Endodermal cell (in vitro differentiated cells): ENCODE measurements around the gene GSE1. TPM values are rescaled to one million over a fixed set of nuclear protein-coding genes. Genes with fewer than 3 reads are reported as not detected.

ENCODE experiments used
- DNase-seq: peaks from one replicate; pipeline ENCODE4 v3.0.0-alpha.2; 2017
- H3K27ac ChIP-seq: 2 replicates; pipeline ENCODE4 v1.5.1; 2013; ENCODE audit warnings: mild to moderate bottlenecking, low read depth, low read length, moderate library complexity
- H3K27me3 ChIP-seq: 2 replicates; pipeline ENCODE4 v1.6.1; 2013; ENCODE audit warnings: mild to moderate bottlenecking, low read length, moderate library complexity; ENCODE audit not compliant: insufficient read depth, control insufficient read depth, poor library complexity, severe bottlenecking
- H3K36me3 ChIP-seq: 2 replicates; pipeline ENCODE4 v1.7.0; 2013; ENCODE audit warnings: mild to moderate bottlenecking, low read length, moderate library complexity; ENCODE audit not compliant: control insufficient read depth, insufficient read depth
- H3K4me1 ChIP-seq: one replicate; pipeline ENCODE4 v1.7.0; 2013; ENCODE audit warnings: low read length; ENCODE audit not compliant: control insufficient read depth, insufficient read depth
- H3K4me3 ChIP-seq: 2 replicates; pipeline ENCODE4 v1.5.1; 2013; ENCODE audit warnings: mild to moderate bottlenecking, low read length, moderate library complexity
- H3K9ac ChIP-seq: 2 replicates; pipeline ENCODE4 v1.6.1; 2013; ENCODE audit warnings: mild to moderate bottlenecking, low read length, moderate library complexity; ENCODE audit not compliant: poor library complexity, severe bottlenecking; ENCODE audit errors: extremely low read depth
- H3K9me3 ChIP-seq: 2 replicates; pipeline ENCODE4 v1.6.1; 2013; ENCODE audit warnings: mild to moderate bottlenecking, low read length, moderate library complexity; ENCODE audit not compliant: control insufficient read depth
- H3K27ac Mint-ChIP-seq: 2 replicates; pipeline ENCODE4 v1.8.0; 2020; ENCODE audit warnings: mixed read lengths
- H3K27me3 Mint-ChIP-seq: 2 replicates; pipeline ENCODE4 v1.8.0; 2021; ENCODE audit warnings: mild to moderate bottlenecking, mixed read lengths; ENCODE audit not compliant: insufficient read depth
- H3K36me3 Mint-ChIP-seq: 2 replicates; pipeline ENCODE4 v1.8.0; 2020; ENCODE audit warnings: low read depth, mixed read lengths
- H3K4me1 Mint-ChIP-seq: 2 replicates; pipeline ENCODE4 v1.8.0; 2020; ENCODE audit warnings: mixed read lengths
- H3K4me3 Mint-ChIP-seq: 2 replicates; pipeline ENCODE4 v1.8.0; 2020; ENCODE audit warnings: mild to moderate bottlenecking, moderate library complexity, mixed read lengths
- H3K9me3 Mint-ChIP-seq: 2 replicates; pipeline ENCODE4 v1.8.0; 2020; ENCODE audit warnings: mild to moderate bottlenecking, mixed read lengths
- WGBS, 2 experiments: methylation state at CpG; one replicate each; pipeline versions ENCODE4 v1.1.5 to v1.1.7; 2013; ENCODE audit warnings: missing lambda C conversion rate in 2 of 2, mixed read lengths in 1 of 2; ENCODE audit not compliant: insufficient coverage in 1 of 2, insufficient read length in 1 of 2; 5-methylcytosine and 5-hydroxymethylcytosine counted together
- total RNA-seq, 2 donors: library from RNA; stranded (reverse); fragmentation: NEBNext Ultra II Directional in 1 of 2; extraction: Animal tissue kit (Norgen Biotek cat#: 25700) in 1 of 2; gene quantifications; 2 replicates in 1 of 2; 3 replicates in 1 of 2; pipeline ENCODE4 v1.2.1, GENCODE V29; 2021
- TF ChIP-seq, protein P1 (sequence below): fragments of 200-600 bp; sonication (generic); conservative IDR thresholded peaks from 2 replicates; pipeline ENCODE4 v1.5.0; 2021; ENCODE audit warnings: antibody characterized with exemption, mild to moderate bottlenecking

GSE1 gene
- total RNA-seq, 2 donors from 2014 or later: 108 to 128 TPM

DNA sequence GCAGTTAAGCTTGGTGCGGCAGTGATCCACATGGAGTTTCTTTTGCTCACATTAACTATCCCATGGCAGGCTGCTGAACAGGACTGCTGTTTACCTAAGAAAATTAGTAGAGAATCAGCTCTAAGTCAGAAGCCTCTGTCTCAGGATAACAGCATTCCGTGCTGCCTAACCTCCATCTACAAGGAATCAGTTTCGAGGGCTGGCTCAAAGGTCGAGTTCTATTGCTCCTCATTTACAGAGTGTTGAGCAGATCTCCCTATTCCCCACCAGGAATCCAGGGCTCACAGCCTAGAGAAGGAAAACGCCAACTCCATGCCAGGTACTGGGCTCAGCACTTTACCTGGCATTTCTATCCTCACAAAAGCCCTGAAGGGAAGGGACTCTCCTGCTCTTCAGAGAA is 65.7 kb downstream of the GSE1 start:
- no peak for DNase-seq
- no peaks in the 10 kb centered on the region for H3K27me3 ChIP-seq
- no peaks in the 10 kb centered on the region for H3K9me3 ChIP-seq
- TF ChIP-seq, protein P1, sequence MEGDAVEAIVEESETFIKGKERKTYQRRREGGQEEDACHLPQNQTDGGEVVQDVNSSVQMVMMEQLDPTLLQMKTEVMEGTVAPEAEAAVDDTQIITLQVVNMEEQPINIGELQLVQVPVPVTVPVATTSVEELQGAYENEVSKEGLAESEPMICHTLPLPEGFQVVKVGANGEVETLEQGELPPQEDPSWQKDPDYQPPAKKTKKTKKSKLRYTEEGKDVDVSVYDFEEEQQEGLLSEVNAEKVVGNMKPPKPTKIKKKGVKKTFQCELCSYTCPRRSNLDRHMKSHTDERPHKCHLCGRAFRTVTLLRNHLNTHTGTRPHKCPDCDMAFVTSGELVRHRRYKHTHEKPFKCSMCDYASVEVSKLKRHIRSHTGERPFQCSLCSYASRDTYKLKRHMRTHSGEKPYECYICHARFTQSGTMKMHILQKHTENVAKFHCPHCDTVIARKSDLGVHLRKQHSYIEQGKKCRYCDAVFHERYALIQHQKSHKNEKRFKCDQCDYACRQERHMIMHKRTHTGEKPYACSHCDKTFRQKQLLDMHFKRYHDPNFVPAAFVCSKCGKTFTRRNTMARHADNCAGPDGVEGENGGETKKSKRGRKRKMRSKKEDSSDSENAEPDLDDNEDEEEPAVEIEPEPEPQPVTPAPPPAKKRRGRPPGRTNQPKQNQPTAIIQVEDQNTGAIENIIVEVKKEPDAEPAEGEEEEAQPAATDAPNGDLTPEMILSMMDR: no peak
- no peak overlapping the region for H3K9ac ChIP-seq
- no peaks in the 10 kb centered on the region for H3K4me1 ChIP-seq
- WGBS, 2 experiments: 88 to 93% methylated on average over 2 to 5 of the region's 5 CpGs
- H3K36me3 Mint-ChIP-seq: peaks cover 57% of the 10 kb centered on the region
- H3K27ac ChIP-seq: no peak overlapping the region
- H3K27ac Mint-ChIP-seq: peak overlapping the region; percentile 62
- H3K4me1 Mint-ChIP-seq: no peaks in the 10 kb centered on the region
- no peaks in the 10 kb centered on the region for H3K9me3 Mint-ChIP-seq
- no peaks in the 10 kb centered on the region for H3K27me3 Mint-ChIP-seq
- H3K4me3 Mint-ChIP-seq: no peak overlapping the region
- H3K36me3 ChIP-seq: peaks cover 61% of the 10 kb centered on the region
- H3K4me3 ChIP-seq: no peak overlapping the region

DNA sequence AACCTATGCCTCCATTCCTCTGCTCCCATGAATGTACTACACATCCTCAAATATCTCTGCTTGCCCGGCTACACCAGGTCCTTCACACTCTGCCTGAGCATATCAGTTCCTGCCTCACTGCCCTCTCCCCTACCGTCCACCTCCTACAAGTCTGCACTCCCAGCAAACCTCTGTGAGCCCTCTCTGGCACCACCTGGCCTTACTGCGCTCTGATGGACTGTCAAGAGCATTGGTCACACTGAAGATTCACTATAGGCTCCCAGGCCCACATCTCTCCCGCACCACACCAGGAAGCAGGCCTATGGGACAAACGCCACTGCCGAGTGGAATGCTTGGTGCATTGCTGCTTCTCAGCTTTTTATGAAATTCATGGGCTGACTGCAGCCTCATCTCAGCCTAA is 66.7 kb downstream of the GSE1 start:
- Histone ChIP-seq H3K9me3 (no peaks in the 10 kb centered on the region), H3K27me3 (no peaks in the 10 kb centered on the region), H3K4me3 (no peak overlapping the region), H3K36me3 (peaks cover 51% of the 10 kb centered on the region), H3K27ac (no peak overlapping the region), H3K4me1 (no peaks in the 10 kb centered on the region), H3K9ac (no peak overlapping the region)
- TF ChIP-seq, protein P1: no peak
- H3K27me3 Mint-ChIP-seq: no peaks in the 10 kb centered on the region
- DNase-seq: no peak
- peak overlapping the region; percentile 22 for H3K27ac Mint-ChIP-seq
- no peaks in the 10 kb centered on the region for H3K9me3 Mint-ChIP-seq
- no peak overlapping the region for H3K4me3 Mint-ChIP-seq
- WGBS, 2 experiments: 58 to 90% methylated on average over 2 to 6 of the region's 6 CpGs
- peaks cover 50% of the 10 kb centered on the region for H3K36me3 Mint-ChIP-seq
- no peaks in the 10 kb centered on the region for H3K4me1 Mint-ChIP-seq

DNA sequence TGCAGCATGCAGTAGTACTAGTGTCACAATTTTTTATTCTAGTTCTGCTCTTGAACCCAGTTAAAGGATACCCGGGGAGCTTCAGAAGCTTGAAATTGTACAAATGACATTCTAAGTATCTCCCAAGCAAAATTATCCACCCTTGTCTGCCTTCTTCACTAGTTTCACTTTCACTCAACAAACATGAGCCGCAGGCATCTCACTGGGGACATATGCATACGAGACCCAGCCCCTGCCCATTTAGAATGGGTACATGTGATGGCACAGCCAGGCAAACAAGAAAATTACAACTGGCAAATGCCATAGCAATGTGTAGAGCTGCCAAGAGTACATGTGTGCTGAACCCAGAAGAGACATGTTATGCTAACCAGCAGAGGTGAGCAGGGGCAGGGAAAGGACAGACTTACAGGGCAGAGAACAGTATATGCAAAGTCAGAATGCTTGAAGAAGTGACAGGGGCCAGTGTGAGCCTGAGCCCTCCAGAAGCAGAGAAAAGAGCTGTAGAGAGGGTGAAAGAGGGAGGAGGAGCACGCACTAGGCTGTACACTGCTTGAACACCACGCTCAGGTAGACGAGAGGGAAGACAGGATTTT is 67.3 kb downstream of the GSE1 start:
- Mint-ChIP-seq H3K9me3 (no peaks in the 10 kb centered on the region), H3K27me3 (no peaks in the 10 kb centered on the region), H3K4me3 (no peak overlapping the region), H3K36me3 (peaks cover 44% of the 10 kb centered on the region), H3K27ac (no peak overlapping the region), H3K4me1 (no peaks in the 10 kb centered on the region)
- H3K4me3 ChIP-seq: no peak overlapping the region
- H3K4me1 ChIP-seq: no peaks in the 10 kb centered on the region
- no peaks in the 10 kb centered on the region for H3K9me3 ChIP-seq
- H3K27me3 ChIP-seq: no peaks in the 10 kb centered on the region
- TF ChIP-seq, protein P1: no peak
- H3K27ac ChIP-seq: no peak overlapping the region
- 93 to 98% methylated on average over 5 to 6 of the region's 6 CpGs for WGBS, 2 experiments
- peaks cover 46% of the 10 kb centered on the region for H3K36me3 ChIP-seq
- no peak overlapping the region for H3K9ac ChIP-seq
- no peak for DNase-seq
